CD4-positive, alpha-beta T cell treated with Interleukin-17A for 4 hours (primary cell): ENCODE results near the gene ZNF385A.

Experiments used
- DNase-seq: peaks from one replicate; pipeline ENCODE4 v3.0.0-alpha.2; 2020; ENCODE audit warnings: mixed read lengths

ZNF385A gene

DNA sequence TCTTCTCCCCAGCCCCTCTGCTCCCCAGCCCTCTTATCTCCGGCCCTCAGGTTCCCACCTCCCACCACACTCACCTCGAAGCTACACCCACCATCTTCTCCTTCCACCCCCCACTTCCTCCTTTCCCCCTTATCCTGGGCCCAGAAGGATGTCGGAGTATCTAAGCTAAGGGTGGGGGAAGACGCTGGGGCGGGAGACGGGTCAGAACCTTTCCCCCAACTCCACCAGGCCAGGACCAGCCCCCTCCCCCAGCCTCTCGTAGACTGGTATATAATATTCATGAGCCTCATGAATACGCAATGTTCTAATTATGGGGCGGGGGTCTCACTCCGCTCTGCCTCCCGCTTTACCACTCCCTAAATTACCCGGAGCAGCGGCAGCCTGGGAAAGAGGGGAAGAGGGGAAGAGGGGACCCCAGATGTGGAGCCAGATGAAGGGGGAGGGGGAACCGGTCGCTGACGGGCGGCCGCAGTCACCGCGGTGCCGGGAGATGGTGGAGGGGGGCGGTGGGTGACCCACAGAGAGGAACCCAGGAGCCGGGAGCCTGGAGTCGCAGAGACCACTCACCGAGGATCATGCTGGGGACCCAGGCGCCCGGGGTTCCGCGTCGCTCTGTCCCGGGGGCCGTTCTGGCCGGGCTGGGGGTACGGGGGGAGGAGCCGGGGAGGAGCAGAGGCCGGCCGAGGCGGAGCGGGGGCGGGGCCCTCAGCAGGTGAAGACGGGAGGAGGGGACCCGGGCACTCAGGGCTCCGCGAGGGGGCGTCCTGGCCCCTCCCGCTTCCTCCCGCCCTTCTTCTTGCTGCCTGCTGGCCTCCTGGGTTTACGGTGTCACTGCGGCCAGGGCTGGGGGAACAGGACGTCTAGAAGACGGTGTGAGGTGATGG is 6.4 kb upstream of the ZNF385A start:
- peak; percentile 85 for DNase-seq

- DNase-seq: no peak
Observed at GRCh38 chr12:54390176-54390667, 5.7 kb upstream of the ZNF385A start.

GRCh38 chr12:54389607-54390175 is 5.2 kb upstream of the ZNF385A start:
- no peak for DNase-seq

GRCh38 chr12:54389134-54389508 is 4.6 kb upstream of the ZNF385A start:
- no peak for DNase-seq

- no peak for DNase-seq
Observed at GRCh38 chr12:54388237-54389133, 4.0 kb upstream of the ZNF385A start.

GRCh38 chr12:54387114-54387467 is 2.6 kb upstream of the ZNF385A start:
- DNase-seq: no peak

GRCh38 chr12:54386403-54387113 is 2.0 kb upstream of the ZNF385A start:
- DNase-seq: no peak

- DNase-seq: no peak
Observed at GRCh38 chr12:54385251-54385914, 850 bp upstream of the ZNF385A start.

- DNase-seq: no peak
Observed at GRCh38 chr12:54383041-54383609, 1.4 kb downstream of the ZNF385A start.

DNA sequence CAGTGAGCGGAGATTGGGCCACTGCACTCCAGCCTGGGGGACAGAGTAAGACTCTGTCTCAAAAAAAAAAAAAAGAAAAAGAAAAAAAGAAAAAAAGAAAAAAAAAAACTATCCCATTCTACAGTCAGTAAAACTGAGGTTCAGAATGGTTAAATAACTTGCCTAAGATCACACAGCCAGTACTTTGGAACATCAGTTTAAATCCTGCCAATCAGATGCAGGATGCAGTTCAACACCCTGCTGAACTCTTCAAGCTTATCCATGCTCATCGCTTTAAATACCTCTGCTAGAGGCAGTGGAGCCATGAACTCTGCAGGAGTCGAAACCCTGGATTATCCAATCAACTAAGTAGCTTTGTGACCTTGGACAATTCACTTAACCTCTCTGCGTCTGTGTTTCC is 3.4 kb downstream of the ZNF385A start:
- no peak for DNase-seq

GRCh38 chr12:54379398-54380201 is 4.9 kb downstream of the ZNF385A start:
- DNase-seq: peak; percentile 94

GRCh38 chr12:54378796-54379397 is 5.6 kb downstream of the ZNF385A start:
- no peak for DNase-seq

DNA sequence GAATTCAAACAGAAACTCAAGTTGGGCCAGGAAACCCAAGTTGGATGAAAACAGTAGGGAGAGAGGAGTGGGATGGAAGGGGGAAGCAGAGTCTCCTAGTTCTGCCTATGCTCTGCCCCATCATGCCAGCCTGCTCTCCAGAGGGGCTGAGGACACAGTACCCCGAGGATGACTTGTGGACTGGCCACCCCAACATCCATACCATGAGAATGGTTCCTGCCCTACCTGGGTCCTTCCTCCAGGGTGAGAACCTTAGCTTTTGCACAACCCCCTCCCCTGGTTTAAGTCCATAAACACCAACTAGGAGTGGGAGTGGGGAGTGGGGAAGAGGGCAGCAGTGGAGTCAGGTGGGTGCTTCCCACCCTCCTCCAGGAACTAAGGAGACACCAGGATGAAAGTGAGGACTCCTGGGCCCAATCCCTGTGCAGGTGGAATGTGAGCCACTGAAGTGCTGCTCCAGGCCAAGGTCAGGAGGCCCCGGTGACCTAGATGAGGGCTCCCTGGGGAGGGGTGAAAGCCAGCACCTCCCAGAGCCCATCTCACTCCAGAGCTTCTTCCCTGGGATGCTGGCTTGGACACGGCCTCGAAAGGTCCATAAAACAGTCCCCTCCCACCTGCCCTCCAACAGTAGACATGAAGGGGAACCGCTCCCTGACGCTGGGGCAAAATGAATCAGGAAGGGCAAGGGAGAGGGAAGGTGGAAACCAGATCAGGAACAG is 6.6 kb downstream of the ZNF385A start:
- no peak for DNase-seq

GRCh38 chr12:54377007-54377406 is 7.5 kb downstream of the ZNF385A start:
- no peak for DNase-seq

GRCh38 chr12:54376596-54376995 is 7.9 kb downstream of the ZNF385A start:
- DNase-seq: no peak

GRCh38 chr12:54375259-54375579 is 9.3 kb downstream of the ZNF385A start:
- DNase-seq: no peak

- DNase-seq: no peak
Observed at GRCh38 chr12:54374562-54375258, 9.8 kb downstream of the ZNF385A start.

GRCh38 chr12:54373649-54374561 is 10.6 kb downstream of the ZNF385A start:
- DNase-seq: no peak
